ENCODE results near the gene B9D2.

Gene B9D2

DNA sequence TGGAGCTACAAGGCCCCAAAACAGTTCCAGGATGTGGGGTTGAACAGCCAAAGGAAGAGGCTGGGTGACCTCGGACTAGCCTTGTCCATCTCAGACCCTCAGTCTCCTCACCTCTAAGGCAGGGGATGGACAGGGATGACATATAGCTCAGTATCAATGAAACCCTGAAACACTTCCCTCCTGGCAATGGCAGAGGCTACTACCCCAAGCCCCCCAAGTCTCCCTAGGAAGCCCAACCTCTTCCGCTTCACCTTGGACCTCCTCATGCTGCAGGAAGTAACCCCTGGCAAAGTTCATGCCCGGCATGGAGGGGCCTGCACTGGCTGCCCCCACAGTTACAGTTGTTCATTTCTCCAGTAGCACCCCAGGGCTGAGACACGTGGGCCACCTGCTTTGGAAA is 43.4 kb downstream of the B9D2 start:
- no peak for DNase-seq (ENCODE audit: low read depth in 2 of 2)
- no peak overlapping the region for H3K4me3 ChIP-seq (replicated peaks in 1 of 2; ENCODE audit: low read depth in 2 of 2, low read length in 2 of 2)
- TF ChIP-seq, protein P1, sequence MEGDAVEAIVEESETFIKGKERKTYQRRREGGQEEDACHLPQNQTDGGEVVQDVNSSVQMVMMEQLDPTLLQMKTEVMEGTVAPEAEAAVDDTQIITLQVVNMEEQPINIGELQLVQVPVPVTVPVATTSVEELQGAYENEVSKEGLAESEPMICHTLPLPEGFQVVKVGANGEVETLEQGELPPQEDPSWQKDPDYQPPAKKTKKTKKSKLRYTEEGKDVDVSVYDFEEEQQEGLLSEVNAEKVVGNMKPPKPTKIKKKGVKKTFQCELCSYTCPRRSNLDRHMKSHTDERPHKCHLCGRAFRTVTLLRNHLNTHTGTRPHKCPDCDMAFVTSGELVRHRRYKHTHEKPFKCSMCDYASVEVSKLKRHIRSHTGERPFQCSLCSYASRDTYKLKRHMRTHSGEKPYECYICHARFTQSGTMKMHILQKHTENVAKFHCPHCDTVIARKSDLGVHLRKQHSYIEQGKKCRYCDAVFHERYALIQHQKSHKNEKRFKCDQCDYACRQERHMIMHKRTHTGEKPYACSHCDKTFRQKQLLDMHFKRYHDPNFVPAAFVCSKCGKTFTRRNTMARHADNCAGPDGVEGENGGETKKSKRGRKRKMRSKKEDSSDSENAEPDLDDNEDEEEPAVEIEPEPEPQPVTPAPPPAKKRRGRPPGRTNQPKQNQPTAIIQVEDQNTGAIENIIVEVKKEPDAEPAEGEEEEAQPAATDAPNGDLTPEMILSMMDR (IDR thresholded peaks at IDR 0.05; ENCODE audit: low read depth, low read length), result no peak

DNA sequence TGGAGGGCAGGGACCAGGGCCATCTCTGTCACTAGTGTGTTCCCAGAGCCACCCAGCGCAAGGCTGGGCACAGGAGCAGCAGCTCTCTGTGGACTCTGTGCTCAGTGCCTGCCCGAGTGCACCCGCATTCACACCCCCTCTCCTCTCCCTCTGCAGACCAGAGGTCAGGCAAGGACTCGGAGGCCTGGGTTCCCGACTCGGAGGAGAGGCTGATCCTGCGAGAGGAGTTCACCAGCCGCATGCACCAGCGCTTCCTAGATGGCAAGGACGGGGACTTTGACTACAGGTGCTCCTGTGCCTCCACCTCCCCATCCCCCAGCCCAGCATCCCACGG is 43.8 kb downstream of the B9D2 start:
- no peak overlapping the region for H3K4me3 ChIP-seq (replicated peaks in 1 of 2; ENCODE audit: low read depth in 2 of 2, low read length in 2 of 2)
- no peak for DNase-seq (ENCODE audit: low read depth in 2 of 2)
- TF ChIP-seq, protein P1 (IDR thresholded peaks at IDR 0.05; ENCODE audit: low read depth, low read length), result no peak

DNA sequence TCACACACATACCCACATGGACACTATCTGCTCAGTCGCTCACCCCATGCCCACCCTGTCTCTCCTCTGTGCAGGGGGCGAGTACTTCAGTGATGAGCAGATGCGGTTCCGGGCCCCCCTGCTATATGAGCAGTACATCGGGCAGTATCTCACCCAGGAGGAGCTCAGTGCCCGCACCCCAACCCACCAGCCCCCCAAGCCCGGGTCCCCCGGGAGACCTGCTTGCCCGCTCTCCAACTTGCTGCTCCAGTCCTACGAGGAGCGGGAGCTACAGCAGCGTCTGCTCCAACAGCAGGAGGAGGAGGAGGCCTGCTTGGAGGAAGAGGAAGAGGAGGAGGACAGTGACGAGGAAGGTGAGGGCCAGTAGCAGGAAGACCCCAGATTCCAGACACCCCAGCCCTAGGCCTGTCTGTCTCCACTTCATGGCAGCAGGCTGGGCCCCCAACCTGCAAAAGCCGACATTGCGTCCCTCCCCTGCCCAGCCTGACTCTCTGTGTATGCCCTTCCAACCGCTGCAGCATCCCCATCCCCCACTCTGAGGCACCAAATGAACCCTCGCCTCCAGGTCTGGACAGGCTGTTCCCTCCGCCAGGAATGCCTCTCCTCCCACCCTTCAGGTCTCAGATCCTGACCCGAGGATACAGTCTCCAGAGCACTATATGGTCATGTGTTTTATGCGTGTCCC is 44.3 kb downstream of the B9D2 start:
- TF ChIP-seq, protein P1 (IDR thresholded peaks at IDR 0.05; ENCODE audit: low read depth, low read length), result no peak
- H3K4me3 ChIP-seq (replicated peaks in 1 of 2; ENCODE audit: low read depth in 2 of 2, low read length in 2 of 2), result no peak overlapping the region
- no peak for DNase-seq (ENCODE audit: low read depth in 2 of 2)

DNA sequence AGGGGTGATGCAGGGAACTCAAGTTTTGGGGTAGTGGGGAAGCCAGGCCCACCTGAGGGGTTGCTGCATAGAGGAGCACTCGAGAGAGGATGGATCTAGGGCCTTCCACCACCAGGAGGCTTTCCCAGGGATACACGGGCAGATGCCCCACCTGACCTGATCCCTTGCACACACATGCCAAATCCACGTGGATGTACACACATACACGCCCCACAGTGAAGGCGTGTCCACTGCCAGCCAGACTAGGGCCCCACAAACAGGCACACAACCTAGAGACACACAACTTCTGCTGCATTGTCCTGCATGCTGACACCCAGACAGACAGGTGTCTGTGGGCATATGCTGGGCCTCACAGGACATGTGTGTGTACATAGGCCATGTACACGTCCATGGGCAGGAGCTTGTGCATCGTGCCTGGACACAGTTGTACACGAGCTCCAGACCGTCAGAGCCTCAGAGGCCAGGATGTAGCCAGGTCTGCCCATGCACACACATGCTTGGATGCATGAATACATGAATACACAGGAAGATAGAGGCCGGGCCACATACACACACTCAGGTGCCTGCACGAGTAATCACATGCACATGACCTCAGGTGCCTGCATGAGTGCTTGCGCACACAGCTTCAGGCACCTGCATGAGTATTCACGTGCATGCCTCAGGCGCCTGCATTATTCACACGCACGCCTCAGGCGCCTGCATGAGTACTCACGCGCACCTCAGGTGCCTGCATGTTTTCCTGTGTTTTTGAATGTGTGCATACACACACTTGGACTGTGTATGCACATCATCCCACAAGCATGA is 45.1 kb downstream of the B9D2 start:
- TF ChIP-seq, protein P1 (IDR thresholded peaks at IDR 0.05; ENCODE audit: low read depth, low read length), result no peak
- no peak overlapping the region for H3K4me3 ChIP-seq (replicated peaks in 1 of 2; ENCODE audit: low read depth in 2 of 2, low read length in 2 of 2)
- DNase-seq (ENCODE audit: low read depth in 2 of 2), result no peak

DNA sequence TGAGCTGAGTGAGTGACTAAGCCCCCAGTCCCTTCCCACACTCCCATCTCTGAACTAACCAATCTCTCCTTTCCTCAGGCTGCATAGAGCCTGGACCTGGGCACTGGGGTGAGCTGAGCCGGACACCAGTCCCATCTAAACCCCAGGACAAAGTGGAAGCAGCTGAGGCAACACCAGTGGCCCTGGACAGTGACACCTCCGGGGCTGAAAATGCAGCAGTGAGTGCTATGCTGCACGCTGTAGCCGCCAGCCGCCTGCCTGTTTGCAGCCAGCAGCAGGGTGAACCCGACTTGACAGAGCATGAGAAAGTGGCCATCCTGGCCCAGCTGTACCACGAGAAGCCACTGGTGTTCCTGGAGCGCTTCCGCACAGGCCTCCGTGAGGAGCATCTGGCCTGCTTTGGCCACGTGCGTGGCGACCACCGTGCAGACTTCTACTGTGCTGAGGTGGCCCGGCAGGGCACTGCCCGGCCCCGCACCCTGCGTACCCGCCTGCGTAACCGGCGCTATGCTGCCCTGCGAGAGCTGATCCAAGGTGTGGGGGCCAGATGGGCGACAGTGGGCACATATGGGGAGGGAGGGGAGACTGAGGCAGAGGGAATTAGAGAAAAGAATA is 47.5 kb downstream of the B9D2 start:
- no peak for DNase-seq (ENCODE audit: low read depth in 2 of 2)
- TF ChIP-seq, protein P1 (IDR thresholded peaks at IDR 0.05; ENCODE audit: low read depth, low read length), result no peak
- H3K4me3 ChIP-seq (replicated peaks in 1 of 2; ENCODE audit: low read depth in 2 of 2, low read length in 2 of 2), result no peak overlapping the region

DNA sequence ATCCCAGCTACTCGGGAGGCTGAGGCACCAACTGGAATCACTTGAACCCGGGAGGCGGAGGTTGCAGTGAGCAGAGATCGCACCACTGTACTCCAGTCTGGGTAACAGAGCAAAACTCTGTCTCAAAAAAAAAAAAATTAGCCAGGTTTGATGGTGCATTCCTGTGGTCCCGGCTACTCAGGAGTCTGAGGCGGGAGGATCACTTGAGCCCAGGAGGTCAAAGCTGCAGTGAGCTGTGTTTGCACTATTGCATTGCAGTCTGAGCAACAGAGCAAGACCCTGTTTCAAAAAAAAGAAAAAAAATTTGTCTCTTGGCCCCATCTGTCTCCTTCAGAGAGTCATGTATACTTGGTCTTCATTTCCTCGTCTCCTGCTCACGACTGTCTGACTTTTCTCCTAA is 52.3 kb downstream of the B9D2 start:
- H3K4me3 ChIP-seq (replicated peaks in 1 of 2; ENCODE audit: low read depth in 2 of 2, low read length in 2 of 2), result peak overlapping the region in 1 of 2 donors; percentile 80
- no peak for DNase-seq (ENCODE audit: low read depth in 2 of 2)
- TF ChIP-seq, protein P1 (IDR thresholded peaks at IDR 0.05; ENCODE audit: low read depth, low read length), result no peak

Measured in cardiac fibroblast (primary cell).